Activated T-helper 1 cell treated with anti-CD3 and anti-CD28 coated beads, Interleukin-12 subunit alpha, Interleukin-12 subunit beta, Interleukin-2, Interleukin-4 antibody, amounts not matched to agents 30 ng/mL and 10 ng/mL and 1 ng/mL, durations not matched to agents 14 hours and 24 hours and 36 hours (primary cell): Measurements from ENCODE around the gene TECPR1. TPM values are rescaled to one million over a fixed set of nuclear protein-coding genes. Genes with fewer than 3 reads are reported as not detected.

Experiments used
- DNase-seq: peaks from one replicate; pipeline ENCODE4 v3.0.0; 2021; ENCODE audit warnings: low spot score
- H3K27ac Mint-ChIP-seq: one replicate; pipeline ENCODE4 v1.8.0; 2021; ENCODE audit warnings: mild to moderate bottlenecking, mixed read lengths
- H3K27me3 Mint-ChIP-seq: one replicate; pipeline ENCODE4 v1.8.0; 2022; ENCODE audit warnings: mild to moderate bottlenecking, moderate library complexity, mixed read lengths; ENCODE audit not compliant: insufficient read depth
- H3K36me3 Mint-ChIP-seq: one replicate; pipeline ENCODE4 v1.8.0; 2021; ENCODE audit warnings: low read depth, mixed read lengths
- H3K4me1 Mint-ChIP-seq: one replicate; pipeline ENCODE4 v1.8.0; 2021; ENCODE audit warnings: low read depth, mixed read lengths
- H3K4me3 Mint-ChIP-seq: one replicate; pipeline ENCODE4 v1.8.0; 2021; ENCODE audit warnings: mild to moderate bottlenecking, moderate library complexity, mixed read lengths
- H3K9me3 Mint-ChIP-seq: one replicate; pipeline ENCODE4 v1.8.0; 2021; ENCODE audit warnings: mixed read lengths
- intact Hi-C: fragments of 100-400 bp; cut with micrococcal nuclease; formaldehyde crosslinking; loops from one replicate; pipeline ENCODE4 v1.15.1; 2024
- total RNA-seq: library from RNA; stranded (reverse); gene quantifications from 2 replicates; pipeline ENCODE4 v1.2.3, GENCODE V29; 2022

The TECPR1 gene
- total RNA-seq, 1 donor from 2014 or later, result 49.1 TPM

GRCh38 chr7:98254516-98254915 lies 2.5 kb upstream of the TECPR1 start:
- Mint-ChIP-seq H3K36me3 (peaks cover 20% of the 10 kb centered on the region), H3K4me3 (peak overlapping the region; percentile 56), H3K27ac (peak overlapping the region; percentile 74), H3K9me3 (no peaks in the 10 kb centered on the region), H3K27me3 (no peaks in the 10 kb centered on the region), H3K4me1 (peaks cover 37% of the 10 kb centered on the region)
- DNase-seq, result no peak
- intact Hi-C loops, result loop anchor here (5.0 to 10.0 kb wide), 2 partner anchors 150 to 282 kb away; partner anchors contain the start of gene BAIAP2L1

DNA sequence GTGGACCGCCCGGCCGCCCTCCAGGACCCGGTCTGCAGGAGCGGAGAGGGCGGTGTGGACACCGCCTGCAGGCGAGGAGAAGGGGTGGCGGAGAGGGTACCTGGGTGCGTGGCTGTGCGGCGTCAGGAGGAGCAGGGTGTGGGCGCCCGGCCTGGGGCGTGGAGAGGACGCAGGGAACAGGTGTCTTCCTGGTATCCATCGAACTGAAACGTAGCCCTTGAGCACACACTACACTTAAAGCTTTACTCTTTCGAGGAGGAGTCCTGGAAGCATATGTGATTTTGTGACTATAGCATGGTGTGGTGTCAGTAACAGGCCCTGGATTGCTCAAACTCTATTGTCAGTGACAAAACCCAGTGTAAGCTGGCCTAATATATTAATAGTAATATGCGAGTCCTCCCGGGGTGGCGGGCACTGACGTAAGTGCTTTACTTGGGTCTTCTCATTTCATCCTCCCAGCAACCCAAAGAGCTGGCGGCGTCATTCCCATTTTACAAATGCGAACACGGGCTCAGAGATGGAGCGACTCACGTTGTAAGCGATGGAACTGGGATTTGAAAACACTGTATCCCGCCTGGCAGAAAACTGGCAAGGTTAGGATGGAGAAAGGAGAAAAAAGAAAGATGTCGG lies 508 bp upstream of the TECPR1 start:
- Mint-ChIP-seq H3K27ac (peak overlapping the region; percentile 87), H3K36me3 (peaks cover 25% of the 10 kb centered on the region), H3K4me1 (peaks cover 44% of the 10 kb centered on the region), H3K27me3 (no peaks in the 10 kb centered on the region), H3K4me3 (peak overlapping the region; percentile 98), H3K9me3 (no peaks in the 10 kb centered on the region)
- intact Hi-C loops, result loop anchor here (1.0 to 10.0 kb wide), 6 partner anchors 29 to 380 kb away; partner anchors contain the start of genes ASNS, BAIAP2L1, BRI3 and LMTK2
- no peak for DNase-seq

DNA sequence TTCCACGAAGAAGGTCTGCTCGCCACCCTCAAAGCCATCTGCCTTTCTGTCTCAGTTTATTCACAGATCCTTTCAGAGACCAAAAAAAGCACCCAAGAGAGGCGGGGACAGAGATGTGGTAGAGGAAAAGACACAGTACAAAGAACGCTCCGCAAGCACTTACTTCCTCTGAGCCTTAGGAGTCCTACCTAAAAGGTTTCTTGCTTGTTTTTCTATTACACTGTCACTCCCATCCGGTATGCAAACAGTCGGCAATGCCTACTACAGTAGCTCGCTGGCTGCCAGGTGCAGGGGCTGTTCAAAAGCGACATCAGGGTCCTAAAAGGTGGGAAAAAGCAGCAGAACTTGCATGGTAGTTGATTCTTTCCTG lies 816 bp downstream of the TECPR1 start:
- DNase-seq, result peak; percentile 47
- Mint-ChIP-seq H3K9me3 (no peaks in the 10 kb centered on the region), H3K36me3 (peaks cover 18% of the 10 kb centered on the region), H3K4me1 (peaks cover 40% of the 10 kb centered on the region), H3K4me3 (peak overlapping the region; percentile 98), H3K27me3 (no peaks in the 10 kb centered on the region), H3K27ac (peak overlapping the region; percentile 99)
- intact Hi-C loops, result loop anchor here (1.0 to 10.0 kb wide), 4 partner anchors 49 to 628 kb away; partner anchors contain the start of genes BAIAP2L1 and TRRAP

- Mint-ChIP-seq H3K36me3 (peaks cover 18% of the 10 kb centered on the region), H3K4me3 (peak overlapping the region; percentile 98), H3K4me1 (peaks cover 36% of the 10 kb centered on the region), H3K27ac (peak overlapping the region; percentile 99), H3K27me3 (no peaks in the 10 kb centered on the region), H3K9me3 (no peaks in the 10 kb centered on the region)
- intact Hi-C loops, result loop anchor here (1.0 to 10.0 kb wide), 4 partner anchors 48 to 628 kb away; partner anchors contain the start of genes BAIAP2L1 and TRRAP
- peak; percentile 49 for DNase-seq
Measured at GRCh38 chr7:98250789-98251188, 1.2 kb downstream of the TECPR1 start.

- intact Hi-C loops, result no loop called here
- peak overlapping the region; percentile 96 for H3K27ac Mint-ChIP-seq
- H3K27me3 Mint-ChIP-seq, result no peaks in the 10 kb centered on the region
- DNase-seq, result no peak
- H3K4me1 Mint-ChIP-seq, result peaks cover 26% of the 10 kb centered on the region
- no peaks in the 10 kb centered on the region for H3K9me3 Mint-ChIP-seq
- H3K36me3 Mint-ChIP-seq, result peaks cover 17% of the 10 kb centered on the region
- H3K4me3 Mint-ChIP-seq, result peak overlapping the region; percentile 77
Measured at GRCh38 chr7:98249106-98249505, 2.9 kb downstream of the TECPR1 start.

DNA sequence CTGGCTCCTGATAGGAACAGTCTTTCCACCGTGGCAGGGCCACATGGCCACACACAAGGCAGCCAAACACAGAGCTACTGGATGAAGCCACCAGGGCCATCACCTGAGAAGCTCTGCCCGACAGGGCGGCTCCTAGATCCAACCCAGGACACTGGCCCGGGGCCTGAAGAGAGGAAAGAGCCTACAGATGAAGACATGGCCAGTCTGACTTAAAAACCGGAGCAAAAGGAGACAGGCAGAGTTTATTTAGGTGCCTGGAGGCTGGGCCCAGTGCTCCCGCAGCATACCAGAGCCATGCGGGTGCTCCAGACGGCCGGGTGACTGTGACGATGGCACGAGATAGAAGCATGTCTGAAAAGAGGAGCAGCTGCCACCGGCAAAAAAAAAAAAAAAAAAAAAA lies 3.9 kb downstream of the TECPR1 start:
- peak overlapping the region; percentile 73 for H3K27ac Mint-ChIP-seq
- H3K4me3 Mint-ChIP-seq, result no peak overlapping the region
- intact Hi-C loops, result no loop called here
- no peaks in the 10 kb centered on the region for H3K27me3 Mint-ChIP-seq
- H3K36me3 Mint-ChIP-seq, result peaks cover 17% of the 10 kb centered on the region
- H3K4me1 Mint-ChIP-seq, result peaks cover 26% of the 10 kb centered on the region
- H3K9me3 Mint-ChIP-seq, result no peaks in the 10 kb centered on the region
- no peak for DNase-seq

DNA sequence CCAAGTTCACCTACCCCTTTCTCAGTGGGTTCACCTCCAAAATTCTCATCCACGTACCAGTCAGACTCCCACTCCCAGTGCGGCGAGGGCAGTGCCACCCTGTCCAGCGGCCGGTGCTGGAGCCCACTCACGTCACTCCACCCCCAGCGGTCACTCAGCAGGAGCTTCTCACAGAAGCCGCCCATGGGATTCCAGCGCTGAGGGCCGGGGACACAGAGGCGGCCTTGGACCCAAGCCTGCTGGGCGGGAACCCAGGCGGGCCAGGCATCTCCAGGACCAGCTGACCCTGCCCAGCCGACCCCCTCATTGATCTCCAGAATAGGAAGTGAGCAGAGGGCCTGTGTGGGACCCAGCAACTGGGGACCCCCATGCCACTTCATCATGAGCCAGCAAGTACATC lies 7.2 kb downstream of the TECPR1 start:
- Mint-ChIP-seq H3K27ac (no peak overlapping the region), H3K9me3 (no peaks in the 10 kb centered on the region), H3K4me3 (no peak overlapping the region), H3K27me3 (no peaks in the 10 kb centered on the region), H3K4me1 (peaks cover 9% of the 10 kb centered on the region), H3K36me3 (peaks cover 27% of the 10 kb centered on the region)
- intact Hi-C loops, result no loop called here
- DNase-seq, result no peak

DNA sequence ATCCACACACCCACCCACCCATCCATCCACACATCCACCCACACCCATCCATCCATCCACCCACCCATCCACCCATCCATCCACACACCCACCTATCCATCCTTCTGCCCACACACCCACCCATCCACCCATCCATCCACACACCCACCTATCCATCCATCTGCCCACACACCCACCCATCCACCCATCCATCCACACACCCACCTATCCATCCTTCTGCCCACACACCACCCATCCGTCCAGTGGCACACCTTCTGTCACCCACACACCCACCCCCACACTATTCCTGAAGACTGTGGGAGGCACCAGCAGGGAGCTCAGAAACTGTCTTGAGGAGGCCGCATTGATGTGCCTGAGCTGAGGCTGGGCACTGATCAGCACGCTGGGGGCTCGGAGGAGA lies 9.1 kb downstream of the TECPR1 start:
- no peaks in the 10 kb centered on the region for H3K4me1 Mint-ChIP-seq
- DNase-seq, result no peak
- no peaks in the 10 kb centered on the region for H3K9me3 Mint-ChIP-seq
- intact Hi-C loops, result no loop called here
- peak overlapping the region; percentile 81 for H3K27ac Mint-ChIP-seq
- peaks cover 29% of the 10 kb centered on the region for H3K36me3 Mint-ChIP-seq
- no peaks in the 10 kb centered on the region for H3K27me3 Mint-ChIP-seq
- H3K4me3 Mint-ChIP-seq, result no peak overlapping the region

DNA sequence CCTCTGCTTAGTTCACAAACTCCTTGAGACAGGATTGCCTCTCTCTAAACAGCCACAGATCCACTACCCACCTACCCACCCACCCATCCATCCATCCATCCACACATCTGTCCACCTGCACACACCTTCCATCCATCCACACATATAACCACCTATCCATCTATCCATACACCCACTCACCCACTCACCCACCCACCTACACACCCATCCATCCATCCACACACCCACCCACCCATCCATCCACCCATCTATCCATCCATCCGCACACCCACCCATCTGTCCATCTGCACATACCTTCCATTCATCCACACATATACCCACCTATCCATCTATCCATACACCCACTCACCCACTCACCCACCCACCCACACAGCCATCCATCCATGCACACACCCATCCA lies 9.7 kb downstream of the TECPR1 start:
- H3K9me3 Mint-ChIP-seq, result no peaks in the 10 kb centered on the region
- no peak overlapping the region for H3K4me3 Mint-ChIP-seq
- H3K36me3 Mint-ChIP-seq, result peaks cover 28% of the 10 kb centered on the region
- no peak for DNase-seq
- no peak overlapping the region for H3K27ac Mint-ChIP-seq
- intact Hi-C loops, result no loop called here
- H3K27me3 Mint-ChIP-seq, result no peaks in the 10 kb centered on the region
- H3K4me1 Mint-ChIP-seq, result no peaks in the 10 kb centered on the region

GRCh38 chr7:98241674-98242241 lies 10.3 kb downstream of the TECPR1 start:
- H3K27ac Mint-ChIP-seq, result no peak overlapping the region
- H3K4me3 Mint-ChIP-seq, result no peak overlapping the region
- no peaks in the 10 kb centered on the region for H3K9me3 Mint-ChIP-seq
- peaks cover 28% of the 10 kb centered on the region for H3K36me3 Mint-ChIP-seq
- intact Hi-C loops, result no loop called here
- DNase-seq, result no peak
- no peaks in the 10 kb centered on the region for H3K4me1 Mint-ChIP-seq
- no peaks in the 10 kb centered on the region for H3K27me3 Mint-ChIP-seq

DNA sequence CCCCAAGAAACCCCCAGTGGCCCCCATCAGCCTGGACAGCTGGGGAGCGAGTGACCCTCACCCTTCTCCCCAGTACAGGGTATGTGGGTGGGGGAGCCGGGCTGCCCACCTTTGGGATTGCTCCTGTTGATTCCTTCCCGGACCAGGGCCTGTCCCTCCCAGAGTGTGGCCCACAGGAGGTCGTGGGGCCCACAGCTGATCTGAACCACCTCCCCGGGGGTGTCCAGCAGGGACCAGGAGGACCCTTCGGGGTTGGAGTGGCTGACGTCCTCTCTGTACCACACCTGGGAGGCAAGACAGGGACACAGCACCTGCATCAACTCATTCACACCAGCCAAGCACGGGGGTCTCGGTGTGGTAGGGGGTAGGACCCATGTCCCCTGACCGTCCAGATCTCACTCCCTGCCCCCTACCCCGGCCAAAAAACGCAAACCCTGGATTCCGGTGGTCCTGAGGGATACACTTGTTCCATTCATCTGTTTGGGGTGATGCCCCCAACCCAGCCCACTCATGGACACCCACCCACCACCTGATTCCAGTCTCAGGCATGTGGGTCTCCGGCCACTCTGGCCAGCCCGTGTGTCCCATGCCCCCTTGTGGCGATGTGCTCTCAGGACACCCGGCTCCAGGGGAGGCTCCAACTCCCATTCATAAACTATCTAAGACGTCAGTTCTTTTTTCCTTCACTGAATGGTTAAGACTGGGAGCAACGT lies 10.9 kb downstream of the TECPR1 start:
- no peak overlapping the region for H3K27ac Mint-ChIP-seq
- H3K4me1 Mint-ChIP-seq, result no peaks in the 10 kb centered on the region
- H3K9me3 Mint-ChIP-seq, result no peaks in the 10 kb centered on the region
- no peak overlapping the region for H3K4me3 Mint-ChIP-seq
- no peak for DNase-seq
- no peaks in the 10 kb centered on the region for H3K27me3 Mint-ChIP-seq
- intact Hi-C loops, result no loop called here
- H3K36me3 Mint-ChIP-seq, result peaks cover 28% of the 10 kb centered on the region

GRCh38 chr7:98238976-98239375 lies 13.1 kb downstream of the TECPR1 start:
- H3K36me3 Mint-ChIP-seq, result peaks cover 26% of the 10 kb centered on the region
- no peaks in the 10 kb centered on the region for H3K9me3 Mint-ChIP-seq
- no peak overlapping the region for H3K27ac Mint-ChIP-seq
- H3K4me1 Mint-ChIP-seq, result no peaks in the 10 kb centered on the region
- H3K4me3 Mint-ChIP-seq, result no peak overlapping the region
- no peak for DNase-seq
- intact Hi-C loops, result no loop called here
- H3K27me3 Mint-ChIP-seq, result no peaks in the 10 kb centered on the region

DNA sequence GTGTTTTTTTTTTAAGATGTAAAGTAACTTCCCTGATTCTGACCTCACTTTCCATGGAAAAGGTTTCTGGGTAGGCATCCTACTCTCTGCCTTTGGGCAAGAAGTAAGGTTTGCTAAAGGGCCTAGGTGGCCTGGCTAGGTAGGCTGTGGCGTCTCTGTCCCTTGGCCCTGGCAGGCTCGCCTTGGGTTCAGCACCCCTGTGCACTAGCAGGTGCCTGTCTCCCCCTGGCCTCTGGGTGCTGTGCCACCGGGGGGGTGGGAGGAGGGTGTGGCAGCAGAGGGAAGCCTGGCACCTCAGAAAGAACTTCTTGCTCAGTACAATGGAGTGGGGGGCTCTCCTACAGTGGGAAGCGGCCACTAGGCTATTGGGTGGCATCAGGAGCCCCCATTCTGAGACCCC lies 14.0 kb downstream of the TECPR1 start:
- intact Hi-C loops, result no loop called here
- Mint-ChIP-seq H3K36me3 (peaks cover 28% of the 10 kb centered on the region), H3K27ac (no peak overlapping the region), H3K4me1 (no peaks in the 10 kb centered on the region), H3K4me3 (no peak overlapping the region), H3K9me3 (no peaks in the 10 kb centered on the region), H3K27me3 (no peaks in the 10 kb centered on the region)
- DNase-seq, result no peak
